Measurements from ENCODE around the gene GIPR.
A peak's percentile ranks its signal among the peaks of the same experiment; 100 is the strongest.
"Not testable (repeated sequence)": the region's sequence is repeated elsewhere in the genome, so short reads cannot be mapped to it uniquely, and the experiment has no call there.

GIPR gene

DNA sequence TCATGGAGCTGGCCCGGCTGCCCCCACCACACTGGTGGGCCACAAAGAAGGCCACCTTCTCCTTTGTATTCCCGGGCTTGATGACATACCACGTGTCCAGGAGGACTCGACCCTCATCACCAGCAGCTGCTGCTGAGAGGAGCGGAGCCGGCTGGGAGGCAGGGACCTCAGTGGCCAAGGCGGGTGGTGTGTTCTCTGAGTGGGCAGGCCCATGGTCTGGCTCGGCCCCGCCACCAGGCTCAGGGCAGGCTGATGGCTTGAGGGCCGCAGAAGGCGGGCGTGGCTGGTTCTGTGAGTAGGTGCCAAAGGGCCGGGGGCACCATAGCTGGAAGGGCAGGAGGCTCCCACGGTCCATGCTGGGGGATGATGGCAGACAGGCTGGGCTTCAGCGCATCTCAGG lies 45.1 kb downstream of the GIPR start:
- H3K27me3 ChIP-seq (replicated peaks; ENCODE audit: control insufficient read depth, insufficient read depth, low read length) = no peaks in the 10 kb centered on the region
- DNase-seq (ENCODE audit: extremely low read depth, insufficient read length) = no peak
- H3K36me3 ChIP-seq (ENCODE audit: control insufficient read depth, insufficient read depth, low read length) = peaks cover 23% of the 10 kb centered on the region
- TF ChIP-seq, protein P1, sequence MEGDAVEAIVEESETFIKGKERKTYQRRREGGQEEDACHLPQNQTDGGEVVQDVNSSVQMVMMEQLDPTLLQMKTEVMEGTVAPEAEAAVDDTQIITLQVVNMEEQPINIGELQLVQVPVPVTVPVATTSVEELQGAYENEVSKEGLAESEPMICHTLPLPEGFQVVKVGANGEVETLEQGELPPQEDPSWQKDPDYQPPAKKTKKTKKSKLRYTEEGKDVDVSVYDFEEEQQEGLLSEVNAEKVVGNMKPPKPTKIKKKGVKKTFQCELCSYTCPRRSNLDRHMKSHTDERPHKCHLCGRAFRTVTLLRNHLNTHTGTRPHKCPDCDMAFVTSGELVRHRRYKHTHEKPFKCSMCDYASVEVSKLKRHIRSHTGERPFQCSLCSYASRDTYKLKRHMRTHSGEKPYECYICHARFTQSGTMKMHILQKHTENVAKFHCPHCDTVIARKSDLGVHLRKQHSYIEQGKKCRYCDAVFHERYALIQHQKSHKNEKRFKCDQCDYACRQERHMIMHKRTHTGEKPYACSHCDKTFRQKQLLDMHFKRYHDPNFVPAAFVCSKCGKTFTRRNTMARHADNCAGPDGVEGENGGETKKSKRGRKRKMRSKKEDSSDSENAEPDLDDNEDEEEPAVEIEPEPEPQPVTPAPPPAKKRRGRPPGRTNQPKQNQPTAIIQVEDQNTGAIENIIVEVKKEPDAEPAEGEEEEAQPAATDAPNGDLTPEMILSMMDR (IDR thresholded peaks at IDR 0.05; ENCODE audit: insufficient read depth, low read length, poor library complexity, severe bottlenecking) = no peak
- no peak overlapping the region for H3K4me3 ChIP-seq (replicated peaks; ENCODE audit: low read depth, low read length)

DNA sequence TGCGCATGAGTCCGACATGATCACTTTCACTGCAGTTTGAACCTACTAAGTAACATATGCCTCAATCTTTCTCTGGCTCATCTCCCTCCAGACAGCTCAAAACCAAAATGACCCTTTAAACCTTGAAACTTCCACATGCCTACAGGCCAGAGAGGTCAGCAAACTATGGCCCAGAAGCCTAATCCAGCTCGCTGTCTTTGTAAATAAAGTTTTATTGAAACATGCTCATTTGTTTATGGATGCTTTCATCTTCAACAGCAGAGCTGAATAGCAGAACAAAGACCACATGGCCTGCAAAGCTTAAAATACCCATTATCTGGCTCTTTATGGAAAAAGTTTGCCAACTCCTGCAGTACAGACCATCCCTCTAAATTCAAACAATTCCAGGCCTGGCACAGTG lies 47.1 kb downstream of the GIPR start:
- DNase-seq (ENCODE audit: extremely low read depth, insufficient read length) = no peak
- H3K36me3 ChIP-seq (ENCODE audit: control insufficient read depth, insufficient read depth, low read length) = peaks cover 21% of the 10 kb centered on the region
- TF ChIP-seq, protein P1 (IDR thresholded peaks at IDR 0.05; ENCODE audit: insufficient read depth, low read length, poor library complexity, severe bottlenecking) = no peak
- H3K27me3 ChIP-seq (replicated peaks; ENCODE audit: control insufficient read depth, insufficient read depth, low read length) = no peaks in the 10 kb centered on the region
- no peak overlapping the region for H3K4me3 ChIP-seq (replicated peaks; ENCODE audit: low read depth, low read length)

DNA sequence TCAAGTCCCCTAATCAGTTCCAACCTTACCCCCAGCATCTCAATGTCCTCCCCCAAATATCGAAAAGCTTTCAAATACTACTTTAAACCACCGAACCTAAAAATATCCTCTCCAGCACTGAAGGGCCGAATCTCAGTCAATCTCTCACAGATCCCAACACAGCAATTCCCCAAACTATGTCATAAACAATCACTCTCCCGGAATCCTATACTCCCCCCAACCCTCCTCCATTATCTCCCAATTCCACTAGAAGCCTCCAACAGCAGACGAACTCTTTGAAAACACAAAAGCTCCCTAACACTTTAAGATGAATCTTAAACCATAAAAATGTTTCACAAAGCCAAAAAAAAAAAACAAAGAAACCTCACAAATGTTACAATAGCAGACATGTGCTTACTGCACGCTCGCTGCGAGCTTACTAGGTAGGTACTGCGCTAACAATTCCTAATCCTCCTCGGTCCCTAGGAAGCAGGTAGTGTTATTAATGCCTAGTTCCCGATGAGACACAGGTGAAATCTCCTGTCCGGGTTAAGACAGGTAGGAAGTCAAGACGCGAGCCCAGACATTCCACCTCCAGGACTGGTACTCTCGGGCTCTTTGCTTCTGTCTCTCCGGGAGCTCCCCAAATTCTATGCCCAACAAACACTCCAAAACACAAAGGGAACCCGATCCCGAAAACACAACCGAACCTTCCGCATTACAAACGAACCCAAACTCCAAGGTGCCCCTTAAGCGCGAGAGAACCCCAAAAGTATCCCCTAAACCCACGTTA lies 48.5 kb downstream of the GIPR start:
- Histone ChIP-seq H3K36me3 (ENCODE audit: control insufficient read depth, insufficient read depth, low read length) (peaks cover 20% of the 10 kb centered on the region), H3K27me3 (replicated peaks; ENCODE audit: control insufficient read depth, insufficient read depth, low read length) (no peaks in the 10 kb centered on the region), H3K4me3 (replicated peaks; ENCODE audit: low read depth, low read length) (peak overlapping the region; percentile 84)
- DNase-seq (ENCODE audit: extremely low read depth, insufficient read length) = no peak
- TF ChIP-seq, protein P1 (IDR thresholded peaks at IDR 0.05; ENCODE audit: insufficient read depth, low read length, poor library complexity, severe bottlenecking) = no peak

DNA sequence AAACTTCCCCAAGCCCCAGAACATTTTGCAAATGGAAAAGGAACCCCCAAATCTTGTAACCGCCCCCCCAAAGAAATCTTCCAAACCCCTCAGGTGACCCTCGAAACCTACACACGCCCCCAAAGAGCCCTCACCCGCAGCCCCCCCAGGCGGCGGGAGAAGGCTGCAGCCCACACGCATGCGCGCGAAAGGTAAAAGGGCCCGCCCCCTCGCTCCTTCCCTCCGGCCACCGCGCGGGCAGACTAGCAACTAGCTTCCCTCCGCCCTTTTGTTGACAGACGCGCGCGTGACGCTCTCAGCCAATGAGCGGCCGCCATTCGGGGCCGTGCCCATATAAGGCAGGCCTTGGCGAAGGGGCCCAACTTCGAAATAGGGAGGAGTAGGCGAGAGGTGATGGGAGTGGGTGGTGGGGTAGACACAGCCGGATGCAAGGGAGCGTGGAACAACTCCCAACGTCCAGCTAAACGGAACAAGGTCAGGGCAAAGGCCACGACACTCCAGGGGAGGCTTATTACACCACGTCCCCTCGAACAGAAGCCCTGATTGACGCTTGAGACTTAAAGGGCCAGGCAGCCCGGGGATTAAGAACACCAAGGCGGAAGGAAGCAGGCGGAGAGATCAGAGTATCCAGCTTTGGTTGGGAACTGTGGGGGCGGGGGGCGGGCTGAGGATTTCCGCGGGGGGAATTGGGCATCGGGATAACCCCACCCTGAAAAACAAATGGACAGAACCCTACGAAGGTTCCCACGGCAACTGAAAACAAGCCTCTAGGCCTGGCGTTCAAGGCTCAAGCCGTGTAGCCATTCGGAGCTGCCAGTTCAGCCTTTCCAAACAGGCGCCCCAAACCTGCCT lies 49.3 kb downstream of the GIPR start:
- Histone ChIP-seq H3K4me3 (replicated peaks; ENCODE audit: low read depth, low read length) (peak overlapping the region; percentile 84), H3K36me3 (ENCODE audit: control insufficient read depth, insufficient read depth, low read length) (peaks cover 20% of the 10 kb centered on the region), H3K27me3 (replicated peaks; ENCODE audit: control insufficient read depth, insufficient read depth, low read length) (no peaks in the 10 kb centered on the region)
- DNase-seq (ENCODE audit: extremely low read depth, insufficient read length) = peak; percentile 99
- TF ChIP-seq, protein P1 (IDR thresholded peaks at IDR 0.05; ENCODE audit: insufficient read depth, low read length, poor library complexity, severe bottlenecking) = peak; percentile 47

DNA sequence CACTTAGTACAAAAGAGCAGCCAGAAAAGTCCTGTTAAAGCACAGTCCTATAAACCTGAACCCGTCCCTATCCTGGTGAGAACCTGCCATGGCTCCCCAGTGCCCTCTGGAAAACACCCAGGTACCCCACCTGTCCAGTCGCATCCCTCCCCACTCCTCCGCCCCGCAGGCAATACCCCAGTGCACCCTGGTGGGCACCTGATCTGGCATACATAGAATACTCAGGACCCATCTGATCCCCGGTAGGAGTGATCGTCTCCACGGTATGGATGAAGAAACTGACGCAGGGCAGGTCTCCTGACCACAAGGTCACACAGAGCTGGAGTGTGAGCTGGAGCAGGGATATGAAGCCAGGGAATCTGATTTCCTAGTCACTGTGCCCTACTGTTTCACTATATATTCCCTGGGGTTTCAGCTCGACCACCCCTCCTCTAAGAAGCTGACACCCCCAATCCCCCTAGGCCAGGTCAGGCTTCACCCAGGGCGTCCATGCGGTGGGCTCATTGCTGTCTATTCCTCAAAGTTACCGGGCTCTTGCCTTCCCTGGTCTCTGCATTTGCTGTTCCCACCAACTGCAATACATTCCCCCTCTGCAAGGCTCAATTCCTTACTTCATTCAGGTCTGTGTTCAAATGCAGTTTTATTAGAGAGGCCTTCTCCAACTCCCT lies 50.1 kb downstream of the GIPR start:
- TF ChIP-seq, protein P1 (IDR thresholded peaks at IDR 0.05; ENCODE audit: insufficient read depth, low read length, poor library complexity, severe bottlenecking) = no peak
- Histone ChIP-seq H3K4me3 (replicated peaks; ENCODE audit: low read depth, low read length) (peak overlapping the region; percentile 66), H3K27me3 (replicated peaks; ENCODE audit: control insufficient read depth, insufficient read depth, low read length) (no peaks in the 10 kb centered on the region), H3K36me3 (ENCODE audit: control insufficient read depth, insufficient read depth, low read length) (peaks cover 15% of the 10 kb centered on the region)
- no peak for DNase-seq (ENCODE audit: extremely low read depth, insufficient read length)

DNA sequence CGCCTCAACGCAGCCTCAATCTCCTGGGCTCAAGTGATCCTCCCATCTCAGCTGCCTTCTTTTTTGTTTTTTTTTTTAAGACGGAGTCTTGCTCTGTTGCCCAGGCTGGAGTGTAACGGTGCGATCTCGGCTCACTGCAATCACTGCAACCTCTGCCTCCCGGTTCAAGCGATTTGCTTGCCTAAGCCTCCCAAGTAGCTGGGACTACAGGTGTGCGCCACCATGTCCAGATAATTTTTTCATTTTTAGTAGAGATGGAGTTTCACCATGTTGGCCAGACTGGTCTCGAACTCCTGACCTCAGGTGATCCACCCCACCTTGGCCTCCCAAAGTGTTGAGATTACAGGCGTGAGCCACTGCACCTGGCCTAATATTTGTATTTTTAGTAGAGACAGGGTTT lies 52.0 kb downstream of the GIPR start:
- peaks cover 18% of the 10 kb centered on the region for H3K36me3 ChIP-seq (ENCODE audit: control insufficient read depth, insufficient read depth, low read length)
- H3K27me3 ChIP-seq (replicated peaks; ENCODE audit: control insufficient read depth, insufficient read depth, low read length); DNase-seq (ENCODE audit: extremely low read depth, insufficient read length); H3K4me3 ChIP-seq (replicated peaks; ENCODE audit: low read depth, low read length): not testable (repeated sequence)

DNA sequence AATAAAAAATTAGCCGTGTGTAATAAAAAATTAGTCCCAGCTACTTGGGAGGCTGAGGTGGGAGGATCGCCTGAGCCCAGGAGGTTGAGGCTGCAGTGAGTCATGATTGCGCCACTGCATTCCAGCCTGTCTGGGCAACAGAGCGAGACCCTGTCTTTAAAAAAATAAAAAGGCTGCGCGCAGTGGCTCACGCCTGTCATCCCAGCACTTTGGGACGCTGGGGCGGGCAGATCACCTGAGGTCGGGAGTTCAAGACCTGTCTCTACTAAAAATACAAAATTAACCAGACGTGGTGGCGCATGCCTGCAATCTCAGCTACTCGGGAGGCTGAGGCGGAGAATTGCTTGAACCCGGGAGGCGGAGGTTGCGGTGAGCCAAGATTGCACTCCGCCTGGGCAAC lies 60.7 kb downstream of the GIPR start:
- not testable (repeated sequence) for H3K36me3 ChIP-seq (ENCODE audit: control insufficient read depth, insufficient read depth, low read length); H3K27me3 ChIP-seq (replicated peaks; ENCODE audit: control insufficient read depth, insufficient read depth, low read length); DNase-seq (ENCODE audit: extremely low read depth, insufficient read length); H3K4me3 ChIP-seq (replicated peaks; ENCODE audit: low read depth, low read length)

Data from GM06990 (cell line).